GM12878 (cell line): Measurements from ENCODE around the gene LGMN. TPM values are rescaled to one million over a fixed set of nuclear protein-coding genes. Genes with fewer than 3 reads are reported as not detected.

Experiments
- ATAC-seq: fragments of 200-7000 bp; cut with Tn5 transposase; 3 replicates; pipeline ENCODE4 v1.9.1; 2020; ENCODE audit warnings: mild to moderate bottlenecking, moderate library complexity
- BruUV-seq: library from RNA; stranded (reverse); fragments of 400-500 nt; replicated peaks from 2 replicates; lab custom pipeline; 2021; lab: Mats Ljungman, UMichigan
- CTCF ChIA-PET: fragments of 300-600 bp; sonication (Branson Sonifier 250); formaldehyde crosslinking; extraction: SDS; loops from one replicate; lab custom pipeline; 2021; ENCODE audit warnings: inconsistent platforms; lab: Yijun Ruan, JAX
- POLR2A ChIA-PET: fragments of 350-600 bp; formaldehyde crosslinking; extraction: SDS; loops from one replicate; lab custom pipeline; 2021; ENCODE audit warnings: inconsistent platforms; lab: Charles Lee
- RAD21 ChIA-PET: fragments of 300-600 bp; sonication (Branson Sonifier 250); formaldehyde crosslinking; loops from one replicate; lab custom pipeline; 2023; ENCODE audit warnings: antibody characterized with exemption; ENCODE audit not compliant: unreplicated experiment; lab: Charles Lee
- SMC1A ChIA-PET: fragments of 300-600 bp; sonication (Branson Sonifier 250); formaldehyde crosslinking; loops from one replicate; lab custom pipeline; 2023; ENCODE audit not compliant: unreplicated experiment, uncharacterized antibody; lab: Charles Lee
- DNase-seq: peaks from one replicate; pipeline ENCODE4 v3.0.0-alpha.2; 2011; ENCODE audit warnings: low read depth, low spot score
- FAIRE-seq: peaks from 3 replicates; lab custom pipeline; 2011; peaks lifted over from hg19 to GRCh38; lab: Jason Lieb, UNC
- H2AFZ ChIP-seq: 2 replicates; pipeline ENCODE4 v1.6.0; 2011; ENCODE audit warnings: low read depth, low read length, control low read depth; ENCODE audit not compliant: control insufficient read depth
- H3K27ac ChIP-seq: 2 replicates; pipeline ENCODE4 v1.5.1; 2011; ENCODE audit warnings: control low read depth; ENCODE audit not compliant: control insufficient read depth, insufficient read depth
- H3K27me3 ChIP-seq, 2 experiments: replicated peaks in 1 of 2; 2 replicates each; pipeline versions ENCODE4 v1.6.0 to v1.6.1; 2011; ENCODE audit warnings: low read length in 1 of 2; ENCODE audit not compliant: control insufficient read depth in 2 of 2, insufficient read depth in 2 of 2
- H3K36me3 ChIP-seq, 2 experiments: 2 replicates each; pipeline ENCODE4 v1.5.1; 2011; ENCODE audit warnings: low read length in 1 of 2; ENCODE audit not compliant: control insufficient read depth in 2 of 2, insufficient read depth in 2 of 2
- H3K4me1 ChIP-seq: 2 replicates; pipeline ENCODE4 v1.6.1; 2011; ENCODE audit warnings: mild to moderate bottlenecking, low read length, moderate library complexity, mixed read lengths; ENCODE audit not compliant: control insufficient read depth, insufficient read depth
- H3K4me2 ChIP-seq: 2 replicates; pipeline ENCODE4 v1.6.0; 2011; ENCODE audit warnings: control low read depth; ENCODE audit not compliant: control insufficient read depth, insufficient read depth
- H3K4me3 ChIP-seq: fragments of 200-600 bp; sonication (generic); 2 replicates; pipeline ENCODE4 v1.5.1; 2016
- H3K79me2 ChIP-seq: 2 replicates; pipeline ENCODE4 v1.6.0; 2011; ENCODE audit warnings: low read length; ENCODE audit not compliant: control insufficient read depth, insufficient read depth
- H3K9ac ChIP-seq: 2 replicates; pipeline ENCODE4 v1.8.0; 2011; ENCODE audit warnings: low read length, control low read depth, mixed read lengths; ENCODE audit not compliant: control insufficient read depth, insufficient read depth
- H3K9me3 ChIP-seq: replicated peaks from 3 replicates; pipeline ENCODE4 v1.5.1; 2011; ENCODE audit warnings: mild to moderate bottlenecking, low read length; ENCODE audit not compliant: control insufficient read depth, insufficient read depth
- H4K20me1 ChIP-seq: 2 replicates; pipeline ENCODE4 v1.6.0; 2011; ENCODE audit not compliant: control insufficient read depth, insufficient read depth
- ATF7 ChIP-seq: fragments of 450-650 bp; IDR thresholded peaks from 2 replicates; pipeline ENCODE4 v1.6.1; 2016; ENCODE audit warnings: low read depth, mild to moderate bottlenecking
- BRCA1 ChIP-seq: IDR thresholded peaks from 2 replicates; pipeline ENCODE4 v1.6.1; 2011; ENCODE audit warnings: low read depth, low read length, improper control_type of control experiment
- CBX5 ChIP-seq: sonication (generic); IDR thresholded peaks from 2 replicates; pipeline ENCODE4 v1.6.1; 2016; ENCODE audit warnings: low read depth, moderate library complexity, mild to moderate bottlenecking, inconsistent platforms
- CREB1 ChIP-seq: IDR thresholded peaks from 2 replicates; pipeline ENCODE4 v1.6.1; 2012; ENCODE audit warnings: low read depth, mild to moderate bottlenecking, inconsistent platforms
- HDAC2 ChIP-seq: fragments of 200-600 bp; sonication (generic); IDR thresholded peaks from 2 replicates; pipeline ENCODE4 v1.6.1; 2017
- JUNB ChIP-seq: IDR thresholded peaks from 2 replicates; pipeline ENCODE4 v1.6.1; 2016; ENCODE audit warnings: antibody characterized with exemption, mild to moderate bottlenecking
- JUND ChIP-seq: IDR thresholded peaks from 2 replicates; pipeline ENCODE4 v1.6.1; 2012; ENCODE audit warnings: low read depth, mild to moderate bottlenecking, low read length, improper control_type of control experiment, moderate library complexity
- LARP7 ChIP-seq: fragments of 450-650 bp; IDR thresholded peaks from 2 replicates; pipeline ENCODE4 v1.6.1; 2017; ENCODE audit warnings: mild to moderate bottlenecking
- MTA2 ChIP-seq: fragments of 450-650 bp; IDR thresholded peaks from 2 replicates; pipeline ENCODE4 v1.6.1; 2016; ENCODE audit warnings: low read depth, mild to moderate bottlenecking, moderate library complexity
- PAX8 ChIP-seq: fragments of 450-650 bp; IDR thresholded peaks from 2 replicates; pipeline ENCODE4 v1.6.1; 2017; ENCODE audit warnings: mild to moderate bottlenecking, moderate library complexity
- SMAD1 ChIP-seq: fragments of 450-650 bp; IDR thresholded peaks from 2 replicates; pipeline ENCODE4 v1.6.1; 2018; ENCODE audit warnings: mild to moderate bottlenecking, low read depth; ENCODE audit not compliant: partially characterized antibody
- SUZ12 ChIP-seq: fragments of 200-600 bp; sonication (generic); IDR thresholded peaks from one replicate; pipeline ENCODE4 v1.6.1; 2018; ENCODE audit warnings: antibody characterized with exemption, mild to moderate bottlenecking; ENCODE audit not compliant: unreplicated experiment
- WGBS: methylation state at CpG from one replicate; pipeline ENCODE4 v1.1.6; 2016; ENCODE audit warnings: low lambda C conversion rate; ENCODE audit not compliant: insufficient replicate concordance, insufficient coverage; ENCODE audit errors: missing lambda C conversion rate; 5-methylcytosine and 5-hydroxymethylcytosine counted together
- in situ Hi-C: fragments of 300-500 bp; cut with MboI; formaldehyde crosslinking; loops from 9 replicates; pipeline ENCODE4 v1.14.3; 2018; ENCODE audit warnings: mixed read lengths
- intact Hi-C: fragments of 100-400 bp; cut with micrococcal nuclease; formaldehyde crosslinking; loops from one replicate; pipeline ENCODE4 v1.14.2; 2022; ENCODE audit not compliant: unreplicated experiment
- polyA plus RNA-seq, 11 experiments: library from polyadenylated mRNA; depleted of rRNA in 4 of 11; unstranded in 6 of 11; stranded (reverse) in 5 of 11; fragments of >200 nt; fragmentation: Nextera tagmentation in 4 of 11; fragmentation: Illumina TruSeq in 1 of 11; extraction: Ambion mirVana in 4 of 11; extraction: Trizol in 1 of 11; gene quantifications; 1 replicate in 1 of 11; 2 replicates in 10 of 11; pipeline versions ENCODE4 v1.2.1 to v1.2.3, GENCODE V29; 2011 to 2016; ENCODE audit warnings: inconsistent platforms in 2 of 11, missing spikeins in 2 of 11, low read depth in 1 of 11
- total RNA-seq, 4 experiments: library from RNA; depleted of rRNA in 3 of 4; stranded (reverse); fragments of >200 nt in 3 of 4; fragmentation: Illumina TruSeq in 1 of 4; extraction: Trizol in 1 of 4; gene quantifications; 2 replicates each; pipeline versions ENCODE4 v1.2.1 to v1.2.3, GENCODE V29; 2013 to 2021
- TF ChIP-seq, protein P1 (sequence below): fragments of 450-650 bp; IDR thresholded peaks from 2 replicates; pipeline ENCODE4 v1.6.1; 2018; ENCODE audit warnings: borderline replicate concordance, mild to moderate bottlenecking; ENCODE audit not compliant: partially characterized antibody

The LGMN gene
- total and polyA plus RNA-seq, 10 of the 15 experiments (the other 5 are each of a cell fraction or from before 2014, with no cell fraction given): 0.71 to 192 (median 3.9) TPM

GRCh38 chr14:92716131-92716530 lies 32.3 kb downstream of the LGMN start:
- RAD21 ChIA-PET: interaction anchor here (7.8 kb wide), 1 partner anchor 66 kb away, joined by 106 read pairs; no protein-coding TSS in a partner anchor
- BruUV-seq: no TSS peak
- WGBS: over 99% methylated on average over 10 of the region's 10 CpGs

More at GRCh38 chr14:92716131-92716530, 32.3 kb downstream of the LGMN start:
- CTCF ChIA-PET: interaction anchor here (1.1 to 2.9 kb wide), 6 partner anchors 12 to 70 kb away, joined by 3 to 27 read pairs (median 8); no protein-coding TSS in a partner anchor
- H3K4me2 ChIP-seq: no peak overlapping the region
- H2AFZ ChIP-seq: no peak overlapping the region
- no peak for ATAC-seq
- POLR2A ChIA-PET: no interaction called here
- TF ChIP-seq CREB1 (no peak), JUND (no peak), SMAD1 (no peak), CBX5 (no peak), SUZ12 (no peak), PAX8 (no peak), HDAC2 (no peak), LARP7 (no peak), JUNB (no peak), ATF7 (no peak), BRCA1 (no peak), MTA2 (no peak)
- TF ChIP-seq, protein P1, sequence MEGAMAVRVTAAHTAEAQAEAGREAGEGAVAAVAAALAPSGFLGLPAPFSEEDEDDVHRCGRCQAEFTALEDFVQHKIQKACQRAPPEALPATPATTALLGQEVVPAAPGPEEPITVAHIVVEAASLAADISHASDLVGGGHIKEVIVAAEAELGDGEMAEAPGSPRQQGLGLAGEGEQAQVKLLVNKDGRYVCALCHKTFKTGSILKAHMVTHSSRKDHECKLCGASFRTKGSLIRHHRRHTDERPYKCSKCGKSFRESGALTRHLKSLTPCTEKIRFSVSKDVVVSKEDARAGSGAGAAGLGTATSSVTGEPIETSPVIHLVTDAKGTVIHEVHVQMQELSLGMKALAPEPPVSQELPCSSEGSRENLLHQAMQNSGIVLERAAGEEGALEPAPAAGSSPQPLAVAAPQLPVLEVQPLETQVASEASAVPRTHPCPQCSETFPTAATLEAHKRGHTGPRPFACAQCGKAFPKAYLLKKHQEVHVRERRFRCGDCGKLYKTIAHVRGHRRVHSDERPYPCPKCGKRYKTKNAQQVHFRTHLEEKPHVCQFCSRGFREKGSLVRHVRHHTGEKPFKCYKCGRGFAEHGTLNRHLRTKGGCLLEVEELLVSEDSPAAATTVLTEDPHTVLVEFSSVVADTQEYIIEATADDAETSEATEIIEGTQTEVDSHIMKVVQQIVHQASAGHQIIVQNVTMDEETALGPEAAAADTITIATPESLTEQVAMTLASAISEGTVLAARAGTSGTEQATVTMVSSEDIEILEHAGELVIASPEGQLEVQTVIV: no peak
- H4K20me1 ChIP-seq: no peaks in the 10 kb centered on the region; the same call in 1 of the 2 replicates
- in situ Hi-C loops (no loop called here), intact Hi-C loops (loop anchor here (10.0 kb wide), 1 partner anchor 449 kb away; no protein-coding TSS in a partner anchor)
- no peak for DNase-seq
- H3K36me3 ChIP-seq: peaks cover 0 to 2% of the 10 kb centered on the region in 2 experiments; a peak in 3 of 4 replicates
- H3K27me3 ChIP-seq: no peaks in the 10 kb centered on the region
- H3K9me3 ChIP-seq: no peaks in the 10 kb centered on the region; the same call in 2 of the 3 replicates
- H3K4me3 ChIP-seq: no peak overlapping the region
- H3K79me2 ChIP-seq: no peaks in the 10 kb centered on the region
- no peak for FAIRE-seq
- no peak overlapping the region for H3K9ac ChIP-seq
- SMC1A ChIA-PET: interaction anchor here (1.0 to 11.0 kb wide), 2 partner anchors 15 to 69 kb away, joined by 3 to 151 read pairs; no protein-coding TSS in a partner anchor
- H3K4me1 ChIP-seq: no peaks in the 10 kb centered on the region
- H3K27ac ChIP-seq: no peak overlapping the region
